IPS-18c (cell line): ENCODE data around the gene SARS1.
"Not testable (repeated sequence)": the region's sequence is repeated elsewhere in the genome, so short reads cannot be mapped to it uniquely, and the experiment has no call there.

ENCODE experiments used
- H3K4me3 ChIP-seq: 2 replicates; pipeline ENCODE4 v1.7.0; 2013; ENCODE audit warnings: low read depth, mild to moderate bottlenecking, low read length, moderate library complexity; ENCODE audit not compliant: insufficient read depth
- H3K9me3 ChIP-seq: one replicate; pipeline ENCODE4 v1.6.1; 2013; ENCODE audit warnings: mild to moderate bottlenecking, low read length, moderate library complexity; ENCODE audit not compliant: control insufficient read depth, insufficient read depth

Gene SARS1

DNA sequence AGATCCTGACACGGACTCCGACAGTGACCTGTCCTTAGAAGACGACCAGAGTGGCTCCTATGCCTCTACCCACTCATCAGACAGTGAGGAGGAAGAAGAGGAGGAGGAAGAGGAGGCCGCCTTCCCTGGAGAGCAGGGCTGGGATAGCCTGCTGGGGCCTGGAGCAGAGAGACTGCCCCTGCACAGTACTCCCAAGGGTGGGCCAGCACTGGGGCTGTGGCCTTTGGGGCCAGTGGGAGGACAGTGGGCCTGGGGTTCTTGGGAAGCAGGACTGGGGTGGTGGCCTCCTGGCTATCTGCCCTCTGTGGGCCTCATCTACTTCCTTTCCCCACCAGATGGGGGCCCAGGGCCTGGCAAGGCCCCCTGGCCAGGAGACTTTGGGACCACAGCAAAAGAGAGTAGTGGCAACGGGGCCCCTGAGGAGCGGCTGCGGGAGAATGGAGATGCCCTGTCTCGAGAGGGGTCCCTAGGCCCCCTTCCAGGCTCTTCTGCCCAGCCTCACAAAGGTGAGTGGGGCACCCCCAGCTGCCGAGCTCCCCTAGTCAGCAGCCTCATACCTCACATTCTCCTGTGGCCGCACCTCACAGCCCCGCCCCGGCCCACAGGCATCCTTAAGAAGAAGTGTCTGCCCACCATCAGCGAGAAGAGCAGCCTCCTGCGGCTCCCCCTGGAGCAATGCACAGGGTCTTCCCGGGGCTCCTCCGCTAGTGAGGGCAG lies 59.3 kb downstream of the SARS1 start:
- H3K4me3 ChIP-seq, result no peak overlapping the region
- no peaks in the 10 kb centered on the region for H3K9me3 ChIP-seq

DNA sequence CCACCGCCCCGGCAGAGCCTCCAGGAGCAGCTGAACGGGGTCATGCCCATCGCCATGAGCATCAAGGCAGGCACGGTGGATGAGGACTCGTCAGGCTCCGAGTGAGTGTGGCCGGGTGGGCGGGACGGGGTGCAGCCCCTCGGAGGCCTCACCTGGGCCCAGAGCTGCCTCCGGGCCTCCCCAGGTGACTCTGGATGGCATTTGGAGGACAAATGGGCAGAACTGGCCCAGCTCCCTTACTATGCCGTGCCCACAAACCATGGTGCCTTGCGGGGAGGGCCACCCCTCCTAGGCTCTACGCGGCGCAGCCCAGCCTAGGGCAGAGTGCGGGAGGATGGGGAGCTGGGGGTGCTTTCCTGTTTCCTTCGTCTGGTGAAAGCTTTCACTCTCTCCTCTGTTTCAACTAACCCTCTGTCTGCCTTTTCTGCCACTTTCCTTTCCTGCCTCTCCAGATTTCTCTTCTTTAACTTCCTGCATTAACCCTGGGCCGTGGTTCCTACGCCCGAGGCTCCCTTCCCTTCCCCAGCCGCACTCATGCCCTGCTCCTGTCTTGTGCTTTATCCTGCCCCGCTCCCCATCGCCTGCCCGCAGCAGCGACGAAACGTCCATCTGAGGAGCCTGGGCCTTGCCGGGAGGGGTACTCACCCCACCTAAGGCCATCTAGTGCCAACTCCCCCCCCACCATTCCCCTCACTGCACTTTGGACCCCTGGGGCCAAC lies 60.0 kb downstream of the SARS1 start:
- Histone ChIP-seq H3K4me3 (no peak overlapping the region), H3K9me3 (no peaks in the 10 kb centered on the region)

DNA sequence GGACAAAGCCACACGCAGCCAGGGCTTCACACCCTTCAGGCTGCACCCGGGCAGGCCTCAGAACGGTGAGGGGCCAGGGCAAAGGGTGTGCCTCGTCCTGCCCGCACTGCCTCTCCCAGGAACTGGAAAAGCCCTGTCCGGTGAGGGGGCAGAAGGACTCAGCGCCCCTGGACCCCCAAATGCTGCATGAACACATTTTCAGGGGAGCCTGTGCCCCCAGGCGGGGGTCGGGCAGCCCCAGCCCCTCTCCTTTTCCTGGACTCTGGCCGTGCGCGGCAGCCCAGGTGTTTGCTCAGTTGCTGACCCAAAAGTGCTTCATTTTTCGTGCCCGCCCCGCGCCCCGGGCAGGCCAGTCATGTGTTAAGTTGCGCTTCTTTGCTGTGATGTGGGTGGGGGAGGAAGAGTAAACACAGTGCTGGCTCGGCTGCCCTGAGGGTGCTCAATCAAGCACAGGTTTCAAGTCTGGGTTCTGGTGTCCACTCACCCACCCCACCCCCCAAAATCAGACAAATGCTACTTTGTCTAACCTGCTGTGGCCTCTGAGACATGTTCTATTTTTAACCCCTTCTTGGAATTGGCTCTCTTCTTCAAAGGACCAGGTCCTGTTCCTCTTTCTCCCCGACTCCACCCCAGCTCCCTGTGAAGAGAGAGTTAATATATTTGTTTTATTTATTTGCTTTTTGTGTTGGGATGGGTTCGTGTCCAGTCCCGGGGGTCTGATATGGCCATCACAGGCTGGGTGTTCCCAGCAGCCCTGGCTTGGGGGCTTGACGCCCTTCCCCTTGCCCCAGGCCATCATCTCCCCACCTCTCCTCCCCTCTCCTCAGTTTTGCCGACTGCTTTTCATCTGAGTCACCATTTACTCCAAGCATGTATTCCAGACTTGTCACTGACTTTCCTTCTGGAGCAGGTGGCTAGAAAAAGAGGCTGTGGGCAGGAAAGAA lies 61.1 kb downstream of the SARS1 start:
- Histone ChIP-seq H3K4me3 (0 out of 2 replicates have a peak overlapping the region, but pooled peaks have one; percentile 2), H3K9me3 (no peaks in the 10 kb centered on the region)

DNA sequence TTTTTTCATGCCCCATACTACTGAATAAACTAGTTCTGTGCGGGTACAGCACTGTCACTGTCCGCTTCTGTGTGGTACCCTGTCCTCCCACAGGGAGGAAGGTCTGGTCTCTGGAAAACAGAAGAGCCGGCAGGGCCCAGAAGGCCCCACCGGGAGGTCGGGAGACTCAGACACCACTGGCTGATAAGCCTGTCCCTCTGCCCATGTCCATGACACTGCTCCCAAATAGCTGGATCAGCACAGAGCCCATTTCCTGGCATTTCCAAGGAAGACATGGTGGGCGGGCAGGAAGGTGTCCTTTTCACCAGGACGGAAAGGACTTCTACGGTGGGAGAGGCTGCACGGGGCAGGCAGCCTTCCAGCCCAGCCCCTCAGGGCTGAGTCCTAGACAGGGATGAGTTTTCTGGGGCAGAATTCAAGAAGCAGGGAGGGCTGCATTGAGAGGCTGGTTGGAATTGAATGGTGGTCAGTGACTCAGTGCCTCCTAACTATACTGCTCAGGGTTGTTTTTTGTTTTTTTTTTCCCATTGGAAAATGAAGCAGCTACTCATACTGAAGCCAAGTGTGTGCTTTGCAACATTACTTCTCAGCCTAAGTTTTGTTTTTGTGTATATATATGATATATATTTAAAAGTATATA lies 62.1 kb downstream of the SARS1 start:
- Histone ChIP-seq H3K9me3 (no peaks in the 10 kb centered on the region), H3K4me3 (no peak overlapping the region)

DNA sequence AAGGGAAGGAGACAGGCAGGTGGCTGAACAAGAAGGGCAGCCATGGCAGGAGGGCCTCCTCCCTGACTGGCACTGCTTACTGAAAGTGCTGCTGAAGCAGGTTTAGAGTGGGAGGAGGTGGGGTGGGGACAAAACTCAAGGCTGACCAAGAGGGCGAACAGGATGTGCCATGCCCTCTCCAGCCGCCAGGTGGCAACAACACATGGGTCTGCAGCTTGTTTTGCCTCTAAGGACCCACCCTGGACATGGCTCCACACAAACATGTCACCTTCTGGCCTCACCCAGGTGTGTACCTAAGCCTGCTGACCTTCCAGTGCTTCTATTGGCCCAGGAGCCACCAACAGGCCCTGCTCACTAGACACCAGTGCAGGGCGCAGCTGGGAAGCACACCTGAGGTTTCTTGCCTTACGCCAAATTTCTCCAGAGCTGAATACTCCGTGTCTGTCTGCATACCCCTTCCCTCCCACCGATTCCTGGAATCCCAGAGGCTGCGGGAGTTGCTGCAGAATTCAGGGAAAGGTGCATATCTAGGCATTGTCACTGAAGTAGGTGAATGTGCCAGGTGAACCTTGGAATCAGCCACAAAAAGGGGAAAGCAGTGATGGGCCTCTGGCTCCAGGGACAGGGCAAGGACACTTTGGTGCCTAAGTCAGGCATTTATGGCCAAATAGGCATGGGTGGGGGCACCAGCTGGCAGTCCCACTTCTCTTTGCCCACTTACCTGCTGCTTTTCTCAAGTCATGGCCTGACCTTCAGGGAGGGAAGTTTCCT lies 63.9 kb downstream of the SARS1 start:
- Histone ChIP-seq H3K9me3 (no peaks in the 10 kb centered on the region), H3K4me3 (no peak overlapping the region)

DNA sequence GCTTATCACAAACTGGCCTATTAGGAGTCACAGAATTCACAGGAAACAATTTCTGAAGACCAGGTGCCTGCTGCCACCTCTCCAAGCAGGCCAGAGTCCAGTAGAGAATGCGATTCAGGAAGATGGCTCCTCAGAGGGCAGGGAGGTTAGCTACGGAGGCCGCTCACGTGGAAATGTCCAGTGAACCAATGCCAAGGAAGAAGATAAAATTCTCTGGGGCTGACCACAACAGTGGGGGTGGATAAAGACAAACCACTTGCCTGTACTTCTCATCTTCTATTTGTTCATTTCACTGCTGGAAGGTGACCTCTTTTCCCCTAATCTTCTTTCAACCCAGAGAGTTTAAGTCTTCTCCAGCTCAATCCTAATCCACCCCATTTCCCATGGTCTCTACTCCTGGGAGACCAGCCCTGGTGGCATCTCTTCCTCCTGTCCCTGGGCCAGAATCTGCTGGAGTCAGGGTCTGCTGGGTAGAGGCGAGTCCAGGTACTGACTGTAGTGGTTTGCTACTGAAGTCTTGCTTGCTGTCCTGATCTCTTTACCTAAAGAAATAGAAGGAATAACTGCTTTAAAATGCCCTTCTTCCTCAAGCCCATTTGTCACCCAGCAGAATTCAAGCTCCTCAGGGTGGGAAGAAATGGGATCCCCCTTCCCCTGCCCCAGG lies 66.0 kb downstream of the SARS1 start:
- no peak overlapping the region for H3K4me3 ChIP-seq

DNA sequence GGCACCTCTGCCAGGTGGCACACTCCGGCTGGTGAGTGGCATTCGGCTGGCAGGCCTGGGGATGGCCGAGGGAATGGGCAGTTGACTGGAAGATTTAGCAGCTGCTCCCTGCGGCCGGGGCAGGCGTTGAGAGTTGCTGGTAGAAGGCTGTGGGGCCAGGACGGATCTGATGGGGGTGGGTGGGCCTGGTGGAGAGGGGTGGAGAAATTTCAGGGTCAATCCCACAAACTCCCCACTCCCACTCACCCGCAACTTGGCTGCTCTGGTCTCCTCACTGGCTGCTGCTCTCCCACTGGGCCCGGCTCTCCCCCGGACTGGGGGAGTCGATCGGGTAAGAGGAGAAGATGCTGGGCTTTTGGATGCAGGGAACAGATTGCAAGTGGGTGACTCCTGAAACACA lies 67.1 kb downstream of the SARS1 start:
- H3K9me3 ChIP-seq, result no peaks in the 10 kb centered on the region
- H3K4me3 ChIP-seq, result no peak overlapping the region

More for the DNA sequence above, 66.0 kb downstream of the SARS1 start:
- no peaks in the 10 kb centered on the region for H3K9me3 ChIP-seq

DNA sequence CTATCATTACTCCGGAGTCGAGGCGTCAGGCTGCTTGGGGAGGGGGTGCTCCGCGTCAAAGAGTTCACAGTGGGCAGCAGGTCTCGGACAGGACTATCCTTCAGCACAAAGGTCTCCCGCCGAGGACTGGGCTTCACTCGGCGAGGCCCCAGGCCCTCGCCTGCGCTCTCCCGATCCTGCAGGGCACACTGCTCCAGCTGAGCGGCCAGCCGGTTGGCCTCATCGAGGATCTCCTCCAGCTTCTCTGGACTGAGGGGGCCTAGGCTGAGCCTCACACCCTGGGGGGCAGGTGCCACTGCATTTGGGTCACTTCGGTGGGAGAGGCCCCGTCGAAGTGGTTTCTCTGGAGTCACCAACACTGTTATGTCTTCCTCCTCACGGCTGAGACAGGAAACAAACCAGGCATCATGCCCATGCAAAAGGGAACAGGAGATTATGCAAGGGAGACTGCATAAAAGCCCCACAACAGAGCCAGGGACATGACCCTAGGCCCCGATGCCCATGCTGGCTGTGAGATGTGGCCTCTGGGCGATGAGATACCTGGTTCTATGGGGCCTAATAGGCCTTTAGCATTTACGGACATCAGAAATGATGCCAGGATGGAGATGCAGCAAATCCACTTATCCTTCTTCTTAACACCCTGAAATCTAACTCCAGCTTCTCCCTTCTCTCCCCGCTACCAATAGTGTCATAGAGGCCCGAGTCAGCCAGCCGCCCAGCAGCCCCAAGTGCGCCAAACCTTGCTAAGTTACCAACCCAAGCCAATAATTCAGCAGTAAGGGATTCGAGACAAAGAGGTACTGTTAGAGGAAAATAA lies 68.2 kb downstream of the SARS1 start:
- peak overlapping the region; percentile 79 for H3K4me3 ChIP-seq
- H3K9me3 ChIP-seq, result no peaks in the 10 kb centered on the region

DNA sequence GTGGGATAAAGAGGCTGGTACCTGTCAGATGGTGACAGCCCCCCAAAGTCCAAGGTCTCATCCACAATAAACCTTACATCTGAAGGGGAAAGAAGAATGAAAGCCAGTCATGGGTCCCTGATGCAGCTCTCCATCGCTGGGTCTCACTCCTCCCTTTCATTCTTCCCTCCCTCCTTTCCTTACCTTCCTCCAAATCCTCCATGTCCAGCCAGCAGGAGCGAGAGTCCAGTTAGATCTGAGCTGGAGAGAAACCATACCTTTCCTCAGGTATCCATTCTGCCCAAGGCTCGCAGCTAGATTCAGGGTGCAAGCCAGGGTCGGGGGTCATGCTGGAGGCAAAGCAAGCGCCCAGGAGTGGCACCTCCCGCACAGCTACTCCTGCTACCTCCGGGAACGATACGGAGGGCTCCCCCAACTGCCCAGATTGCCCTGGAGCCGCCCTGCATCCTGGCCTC lies 68.8 kb downstream of the SARS1 start:
- Histone ChIP-seq H3K4me3 (peak overlapping the region; percentile 79), H3K9me3 (no peaks in the 10 kb centered on the region)

DNA sequence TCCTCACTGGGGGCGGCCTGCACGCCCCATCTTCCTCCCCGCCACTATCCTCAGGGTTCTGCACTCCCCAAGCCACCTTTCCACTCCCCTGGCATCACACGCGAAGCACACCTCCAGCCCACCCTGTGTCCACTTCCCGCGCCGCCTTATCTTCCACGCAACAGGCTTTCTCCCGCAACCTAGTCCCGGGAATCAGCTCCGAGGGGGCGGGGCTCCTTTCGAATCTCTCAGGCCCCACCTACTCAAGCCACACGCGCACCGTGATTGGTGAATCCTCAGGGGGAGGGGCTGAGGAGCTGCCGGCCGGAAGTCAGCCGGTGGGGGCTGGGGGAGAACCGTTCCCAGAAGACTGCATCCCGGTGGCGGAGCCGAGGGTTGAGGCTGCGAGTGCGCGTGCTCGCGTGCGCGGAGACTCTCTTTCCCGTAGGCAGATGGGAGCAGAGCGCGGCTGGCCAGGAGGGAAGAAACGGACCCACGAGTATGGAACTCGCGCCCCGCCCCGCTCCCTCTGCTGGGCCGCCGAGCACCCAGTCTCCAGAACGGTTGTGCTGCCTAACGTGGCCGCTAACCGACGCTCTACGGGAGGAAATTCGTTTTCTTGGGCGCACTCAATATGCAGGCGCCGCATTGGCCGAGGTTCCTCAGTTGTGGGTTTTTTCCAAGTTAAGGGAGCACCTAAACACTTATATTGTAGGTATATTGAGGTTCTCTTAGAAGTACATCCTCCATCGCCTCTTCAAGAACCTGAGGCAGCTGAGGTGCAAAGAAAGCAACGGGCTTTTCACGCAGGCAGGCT lies 69.4 kb downstream of the SARS1 start, which contains the start of gene PSRC1:
Gene PSRC1 (minus strand): TSS at position 194 of the 796 bp plus-strand sequence.
- Histone ChIP-seq H3K4me3 (peak within 1 kb of the TSS; percentile 79), H3K9me3 (no peaks in the 10 kb centered on the region)

DNA sequence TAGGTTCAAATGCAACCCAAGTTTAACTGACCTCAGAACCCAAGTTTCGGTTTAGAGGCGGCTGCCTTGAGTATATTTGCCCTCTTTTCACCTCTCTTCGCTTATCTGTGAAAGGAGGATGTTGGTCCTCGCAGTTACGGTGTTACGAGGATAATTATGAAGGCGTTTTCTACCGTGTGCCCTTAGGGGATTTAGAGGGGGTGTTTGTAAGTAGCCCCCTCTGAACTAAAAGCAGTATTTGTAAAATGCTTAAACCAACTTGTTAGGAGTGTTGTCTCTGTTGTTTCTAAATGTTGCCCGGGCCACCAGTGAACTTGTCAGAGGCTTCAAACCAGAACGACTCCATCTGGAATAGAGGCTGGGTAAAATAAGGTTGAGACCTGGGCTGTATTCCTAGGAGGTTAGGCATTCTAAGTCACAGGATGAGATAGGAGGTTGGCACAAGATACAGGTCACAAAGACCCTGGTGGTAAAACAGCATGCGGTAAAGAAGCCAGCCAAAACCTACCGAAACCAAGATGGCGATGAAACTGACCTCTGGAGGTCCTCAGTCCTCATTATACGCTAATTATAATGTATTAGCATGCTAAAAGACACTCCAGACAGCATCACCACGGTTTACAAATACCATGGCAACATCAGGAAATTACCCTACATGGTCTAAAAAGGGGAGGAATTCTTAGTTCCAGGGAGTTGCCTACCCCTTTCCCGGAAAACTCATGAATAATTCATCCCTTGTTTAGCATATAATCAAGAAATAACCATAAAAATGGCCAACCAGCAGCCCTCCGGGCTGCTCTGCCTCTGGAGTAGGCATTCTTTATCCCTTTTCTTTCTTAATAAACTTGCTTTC lies 70.3 kb downstream of the SARS1 start:
- Histone ChIP-seq H3K9me3 (no peaks in the 10 kb centered on the region), H3K4me3 (peak overlapping the region; percentile 79)

DNA sequence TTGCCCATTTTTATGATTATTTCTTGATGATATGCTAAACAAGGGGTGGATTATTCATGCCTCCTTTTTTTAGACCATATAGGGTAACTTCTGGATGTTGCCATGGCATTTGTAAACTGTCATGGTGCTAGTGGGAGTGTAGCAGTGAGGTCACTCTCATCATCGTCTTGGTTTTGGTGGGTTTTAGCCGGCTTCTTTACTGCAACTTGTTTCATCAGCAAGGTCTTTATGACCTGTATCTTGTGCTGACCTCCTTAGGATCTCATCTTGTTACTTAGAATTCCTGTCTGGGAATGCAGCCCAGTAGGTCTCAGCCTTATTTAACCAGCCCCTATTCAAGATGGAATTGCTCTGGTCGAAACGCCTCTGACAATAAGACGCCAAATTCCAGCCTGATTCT lies 73.0 kb downstream of the SARS1 start:
- not testable (repeated sequence) for H3K4me3 ChIP-seq, H3K9me3 ChIP-seq
